ENCODE data around the gene GPRC5A. TPM values are rescaled to one million over a fixed set of nuclear protein-coding genes. Genes with fewer than 3 reads are reported as not detected.

GPRC5A gene
- total and polyA plus RNA-seq, 2 of the 8 experiments (the other 6 are each of a cell fraction or from before 2014, with no cell fraction given): 1.0 to 1.4 TPM

DNA sequence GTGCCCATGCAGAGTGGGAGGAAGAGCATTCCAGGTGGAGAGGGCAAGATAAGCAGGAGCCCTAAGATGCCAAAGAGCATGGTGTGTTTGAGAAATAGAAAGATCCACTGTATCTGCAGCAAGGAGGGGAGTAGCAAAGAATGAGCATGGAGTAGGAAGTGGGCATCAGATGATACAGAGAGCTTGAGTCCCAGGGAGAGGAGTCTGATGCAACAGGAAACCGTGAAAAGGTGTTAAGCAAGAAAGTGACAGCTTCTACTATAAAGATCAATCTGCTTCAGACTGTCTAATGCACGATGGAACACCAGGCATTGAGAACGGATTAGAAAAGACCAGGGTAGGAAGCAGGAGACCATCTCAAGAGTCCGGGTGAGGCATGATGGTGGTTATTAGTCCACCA lies 72.9 kb downstream of the GPRC5A start:
- no peak for FAIRE-seq
- no peak for DNase-seq (ENCODE audit: low read depth in 1 of 2, low spot score in 2 of 2)
- Histone ChIP-seq H2BK12ac (ENCODE audit: low read depth, low read length) (no peak overlapping the region), H2BK120ac (replicated peaks; ENCODE audit: low read depth, low read length) (no peak overlapping the region), H3K4me2 (ENCODE audit: insufficient read depth in 1 of 2, low read depth in 2 of 2, low read length in 2 of 2) (no peak overlapping the region), H2BK20ac (ENCODE audit: low read length) (no peak overlapping the region), H3K4me3 (ENCODE audit: extremely low read depth in 1 of 4, insufficient read depth in 2 of 4, low read depth in 3 of 4, low read length in 4 of 4) (no peak overlapping the region), H3K27me3 (replicated peaks in 1 of 4; ENCODE audit: control insufficient read depth in 3 of 4, extremely low read depth in 1 of 4, insufficient read depth in 3 of 4, low read length in 3 of 4) (no peaks in the 10 kb centered on the region), H2BK15ac (ENCODE audit: low read length) (no peak overlapping the region), H3K27ac (ENCODE audit: low read depth, low read length) (no peak overlapping the region), H2AFZ (ENCODE audit: low read length) (no peak overlapping the region), H2BK5ac (ENCODE audit: low read depth, low read length) (no peak overlapping the region), H3K18ac (ENCODE audit: extremely low read depth, low read length) (no peak overlapping the region), H3K4ac (replicated peaks; ENCODE audit: insufficient read length, low read depth, low read length) (no peak overlapping the region), H3K79me1 (ENCODE audit: low read depth, low read length) (no peaks in the 10 kb centered on the region), H3K23me2 (ENCODE audit: low read depth, low read length) (no peaks in the 10 kb centered on the region; the same call in 1 of the 2 replicates), H4K5ac (ENCODE audit: insufficient read length, low read depth, low read length) (no peak overlapping the region), H3K9ac (replicated peaks in 1 of 4; ENCODE audit: extremely low read depth in 1 of 4, low read depth in 3 of 4, low read length in 3 of 4) (no peak overlapping the region), H3K9me3 (ENCODE audit: insufficient read depth in 2 of 2, low read depth in 1 of 2, low read length in 1 of 2) (no peaks in the 10 kb centered on the region), H4K8ac (ENCODE audit: extremely low read depth, insufficient read depth, low read length) (no peak overlapping the region), H3K14ac (ENCODE audit: insufficient read length) (no peak overlapping the region), H3K36me3 (ENCODE audit: control insufficient read depth in 2 of 4, insufficient read depth in 4 of 4, low read length in 3 of 4) (peaks cover 0 to 2% (median 0%) of the 10 kb centered on the region in 4 experiments; a peak in 2 of 8 replicates), H4K91ac (replicated peaks; ENCODE audit: insufficient read length, low read length) (no peak overlapping the region), H3K23ac (ENCODE audit: insufficient read length) (no peak overlapping the region), H3K79me2 (ENCODE audit: control insufficient read depth in 1 of 2, insufficient read depth in 2 of 2, low read length in 2 of 2) (no peaks in the 10 kb centered on the region), H2AK5ac (ENCODE audit: low read depth, low read length) (no peak overlapping the region), H3K56ac (replicated peaks; ENCODE audit: insufficient read length, low read depth, low read length) (no peak overlapping the region), H3K4me1 (replicated peaks in 1 of 4; ENCODE audit: control insufficient read depth in 3 of 4, insufficient read depth in 4 of 4, low read length in 3 of 4) (no peaks in the 10 kb centered on the region), H4K20me1 (replicated peaks in 1 of 2; ENCODE audit: control insufficient read depth in 1 of 2, insufficient read depth in 2 of 2, low read length in 2 of 2) (no peaks in the 10 kb centered on the region)
- 93% methylated on average over 4 of the region's 4 CpGs; no CpG with 5 or more reads in 1 of the 2 experiments for WGBS, 2 experiments (ENCODE audit: extremely low coverage in 1 of 2, insufficient coverage in 1 of 2, insufficient read length in 1 of 2, insufficient replicate concordance in 2 of 2, low coverage in 1 of 2, low lambda C conversion rate in 2 of 2, missing lambda C conversion rate in 1 of 2)
- no peak for TF ChIP-seq RAD21 (IDR thresholded peaks at IDR 0.05 in 1 of 2, conservative IDR thresholded peaks at IDR 0.05 in 1 of 2; ENCODE audit: low read depth in 2 of 2, low read length in 2 of 2)
- TF ChIP-seq POU5F1 (IDR thresholded peaks at IDR 0.05; ENCODE audit: low read depth, low read length): no peak
- TF ChIP-seq TAF1 (IDR thresholded peaks at IDR 0.05; ENCODE audit: low read depth, low read length): no peak
- TF ChIP-seq BCL11A (IDR thresholded peaks at IDR 0.05; ENCODE audit: low read depth in 2 of 2, low read length in 2 of 2): no peak
- no peak for TF ChIP-seq SIN3A (conservative IDR thresholded peaks at IDR 0.05 in 1 of 2, IDR thresholded peaks at IDR 0.05 in 1 of 2; ENCODE audit: low read depth in 1 of 2, low read length in 2 of 2)
- no peak for TF ChIP-seq RBBP5 (IDR thresholded peaks at IDR 0.05; ENCODE audit: borderline replicate concordance, low read depth, low read length)
- POLR2A ChIA-PET (ENCODE audit: partially characterized antibody): interaction anchor here (0.6 to 0.9 kb wide), 2 partner anchors 15 to 36 kb away, joined by 3 to 4 read pairs; no protein-coding TSS in a partner anchor
- CTCF ChIA-PET (ENCODE audit: partially characterized antibody): interaction anchor here (1.0 to 2.6 kb wide), 7 partner anchors 11 to 292 kb away, joined by 3 to 13 read pairs (median 4); no protein-coding TSS in a partner anchor
